Breast epithelium (tissue), 4 donors: ENCODE measurements around the gene SPATA2. TPM values are rescaled to one million over a fixed set of nuclear protein-coding genes. Genes with fewer than 3 reads are reported as not detected.

Source experiments
- DNase-seq, 2 donors: peaks; one replicate each; pipeline ENCODE4 v3.0.0-alpha.2; 2019; ENCODE audit warnings: low spot score in 2 of 2
- H3K27ac ChIP-seq, 2 donors: fragments of 200-600 bp; sonication (generic) in 1 of 2; one replicate each; pipeline ENCODE4 v1.5.1; 2016 to 2019; ENCODE audit warnings: mild to moderate bottlenecking in 1 of 2
- H3K27me3 ChIP-seq, 2 donors: fragments of 200-600 bp; sonication (generic) in 1 of 2; one replicate each; pipeline versions ENCODE4 v1.5.1 to v1.6.0; 2017 to 2019; ENCODE audit warnings: control low read depth in 1 of 2, mild to moderate bottlenecking in 1 of 2
- H3K36me3 ChIP-seq: fragments of 200-600 bp; one replicate; pipeline ENCODE4 v1.5.1; 2019
- H3K4me1 ChIP-seq, 2 donors: fragments of 200-600 bp; sonication (generic); one replicate each; pipeline ENCODE4 v1.5.1; 2016 to 2019; ENCODE audit warnings: control low read depth in 1 of 2
- H3K4me3 ChIP-seq, 3 donors: fragments of 200-600 bp; sonication (generic); 1 replicate in 2 of 3; 2 replicates in 1 of 3; pipeline ENCODE4 v1.5.1; 2016 to 2019; ENCODE audit warnings: mild to moderate bottlenecking in 3 of 3, moderate library complexity in 2 of 3
- H3K9me3 ChIP-seq, 2 donors: fragments of 200-600 bp; sonication (generic) in 1 of 2; one replicate each; pipeline ENCODE4 v1.5.1; 2016 to 2019; ENCODE audit warnings: control low read depth in 1 of 2
- CTCF ChIP-seq, 3 donors: fragments of 450-650 bp; IDR thresholded peaks; one replicate each; pipeline ENCODE4 v1.5.1; 2016 to 2017; ENCODE audit warnings: antibody characterized with exemption in 3 of 3, mild to moderate bottlenecking in 3 of 3, moderate library complexity in 3 of 3
- POLR2A ChIP-seq: fragments of 450-650 bp; IDR thresholded peaks from one replicate; pipeline ENCODE4 v1.6.1; 2016; ENCODE audit warnings: antibody characterized with exemption, mild to moderate bottlenecking, moderate library complexity
- POLR2AphosphoS5 ChIP-seq, 3 donors: sonication (generic); formaldehyde crosslinking; IDR thresholded peaks; one replicate each; pipeline ENCODE4 v1.6.1; 2017; ENCODE audit warnings: antibody characterized with exemption in 3 of 3
- intact Hi-C: fragments of 100-400 bp; cut with DNase I; formaldehyde crosslinking; loops from one replicate; pipeline ENCODE4 v1.15.1; 2023; ENCODE audit warnings: low total_unique reads
- total RNA-seq, 3 donors: library from RNA; depleted of rRNA; stranded (reverse); fragments of >200 nt; gene quantifications; one replicate each; pipeline ENCODE4 v1.1.0, GENCODE V29; 2016

The SPATA2 gene
- total RNA-seq, 3 donors from 2014 or later, result 1.8 to 4.6 (median 4.0) TPM

GRCh38 chr20:49885558-49886332 lies 29.6 kb downstream of the SPATA2 start:
- H3K4me3 ChIP-seq, result no peak overlapping the region
- intact Hi-C loops, result no loop called here
- H3K27me3 ChIP-seq, result no peaks in the 10 kb centered on the region
- H3K4me1 ChIP-seq, result peaks cover 0 to 3% of the 10 kb centered on the region in 2 donors
- H3K27ac ChIP-seq, result no peak overlapping the region
- peaks cover 5% of the 10 kb centered on the region for H3K36me3 ChIP-seq
- TF ChIP-seq POLR2A (no peak), CTCF (IDR thresholded peaks at IDR 0.05) (no peak)
- no peaks in the 10 kb centered on the region for H3K9me3 ChIP-seq
- DNase-seq, result no peak

- peaks cover 5% of the 10 kb centered on the region for H3K36me3 ChIP-seq
- TF ChIP-seq POLR2AphosphoS5 (IDR thresholded peaks at IDR 0.05) (no peak), CTCF (IDR thresholded peaks at IDR 0.05) (no peak), POLR2A (no peak)
- H3K27ac ChIP-seq, result no peak overlapping the region
- no peak overlapping the region for H3K4me3 ChIP-seq
- H3K9me3 ChIP-seq, result no peaks in the 10 kb centered on the region
- intact Hi-C loops, result no loop called here
- peaks cover 0 to 3% of the 10 kb centered on the region in 2 donors for H3K4me1 ChIP-seq
- DNase-seq, result peak in 1 of 2 donors; percentile 14
- no peaks in the 10 kb centered on the region for H3K27me3 ChIP-seq
Observed at GRCh38 chr20:49883246-49883802, 32.0 kb downstream of the SPATA2 start.

GRCh38 chr20:49882171-49882970 lies 33.0 kb downstream of the SPATA2 start:
- H3K4me3 ChIP-seq, result no peak overlapping the region
- no peaks in the 10 kb centered on the region for H3K27me3 ChIP-seq
- intact Hi-C loops, result no loop called here
- TF ChIP-seq POLR2A, result no peak
- no peak for TF ChIP-seq POLR2AphosphoS5 (IDR thresholded peaks at IDR 0.05)
- no peak for TF ChIP-seq CTCF (IDR thresholded peaks at IDR 0.05)
- H3K36me3 ChIP-seq, result peaks cover 5% of the 10 kb centered on the region
- peak in 1 of 2 donors; percentile 24 for DNase-seq
- H3K27ac ChIP-seq, result no peak overlapping the region
- no peaks in the 10 kb centered on the region for H3K9me3 ChIP-seq
- H3K4me1 ChIP-seq, result no peaks in the 10 kb centered on the region

GRCh38 chr20:49880724-49881445 lies 34.4 kb downstream of the SPATA2 start:
- TF ChIP-seq POLR2A (no peak), POLR2AphosphoS5 (IDR thresholded peaks at IDR 0.05) (no peak), CTCF (IDR thresholded peaks at IDR 0.05) (no peak)
- DNase-seq, result no peak
- Histone ChIP-seq H3K4me1 (no peaks in the 10 kb centered on the region), H3K27me3 (no peaks in the 10 kb centered on the region), H3K9me3 (no peaks in the 10 kb centered on the region), H3K36me3 (peaks cover 5% of the 10 kb centered on the region), H3K4me3 (no peak overlapping the region), H3K27ac (no peak overlapping the region)
- intact Hi-C loops, result no loop called here
